Measurements from ENCODE around the gene EFL1.
"Not testable (repeated sequence)": the region's sequence is repeated elsewhere in the genome, so short reads cannot be mapped to it uniquely, and the experiment has no call there.

EFL1 gene

DNA sequence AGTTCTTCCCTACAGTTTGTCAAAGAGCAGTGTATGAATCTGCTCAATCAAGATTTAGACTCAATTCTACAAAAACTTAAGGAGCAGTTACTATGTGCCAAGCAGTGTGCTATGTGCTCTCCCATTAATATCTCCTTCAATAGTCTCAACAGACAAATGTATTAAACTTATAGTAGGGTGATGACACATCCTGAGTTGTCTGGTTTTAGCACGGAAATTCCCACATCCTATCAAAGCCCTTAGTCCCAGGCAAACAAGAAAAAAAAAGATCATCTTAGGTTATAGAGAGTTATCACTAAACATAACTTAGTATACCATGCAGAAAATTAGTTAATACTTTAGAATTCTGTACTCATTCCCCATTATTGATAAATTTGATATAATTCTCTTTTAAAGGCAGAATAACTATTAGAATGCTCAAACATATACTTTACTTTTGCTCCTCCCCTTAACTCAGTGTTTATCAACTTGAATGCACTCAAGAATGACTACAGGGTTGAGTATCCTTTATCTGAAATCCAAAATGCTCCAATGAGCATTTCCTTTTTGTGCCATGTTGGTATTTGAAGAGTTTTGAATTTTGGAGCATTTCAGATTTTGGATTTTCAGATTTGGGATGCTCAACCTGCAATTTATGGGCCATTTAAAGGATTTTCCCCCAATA lies 20.6 kb downstream of the EFL1 start:
- H3K4me3 ChIP-seq (ENCODE audit: low read depth, low read length); in situ Hi-C loops (cut with HindIII; ENCODE audit: low pct_ligation_motif_present, low sequenced_read_pairs); H3K27ac ChIP-seq; H3K27me3 ChIP-seq (replicated peaks); H3K36me3 ChIP-seq (replicated peaks): not testable (repeated sequence)
- DNase-seq: peak; percentile 48

DNA sequence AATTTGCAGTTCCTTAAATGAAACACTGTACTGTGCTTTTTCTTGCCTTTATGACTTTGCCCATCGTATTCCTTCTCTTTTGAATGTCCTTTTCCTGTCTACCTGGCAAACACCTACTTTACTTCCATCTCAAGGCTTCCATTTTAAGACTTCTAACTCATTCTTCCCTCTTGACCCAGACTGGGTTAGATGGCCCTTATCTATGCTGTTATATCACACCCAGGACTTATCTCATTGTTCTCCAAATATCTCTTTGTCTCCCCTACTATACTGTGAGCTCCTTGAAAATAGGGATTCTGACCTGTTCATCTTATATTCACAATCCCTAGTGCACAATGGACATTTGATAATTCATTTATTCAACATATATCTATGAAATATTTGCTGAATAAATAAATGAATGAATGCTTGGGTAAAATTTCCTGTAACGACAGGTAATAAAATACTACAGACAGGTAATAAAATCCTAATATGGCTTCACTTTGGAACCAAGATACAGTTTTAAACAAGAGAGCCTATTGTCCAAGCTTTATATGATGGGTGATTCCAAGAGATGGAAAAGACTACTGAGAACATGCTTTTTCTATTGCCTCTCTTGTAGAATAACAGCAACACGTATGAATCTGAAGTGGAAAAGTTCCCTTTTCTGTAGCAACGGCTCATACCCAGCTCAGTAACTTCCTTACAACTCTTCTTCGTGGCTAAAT lies 22.7 kb downstream of the EFL1 start:
- in situ Hi-C loops (cut with HindIII; ENCODE audit: low pct_ligation_motif_present, low sequenced_read_pairs): no loop called here
- no peak overlapping the region for H3K27ac ChIP-seq
- no peaks in the 10 kb centered on the region for H3K36me3 ChIP-seq (replicated peaks)
- no peaks in the 10 kb centered on the region for H3K27me3 ChIP-seq (replicated peaks)
- no peak overlapping the region for H3K4me3 ChIP-seq (ENCODE audit: low read depth, low read length)
- TF ChIP-seq, protein P1, sequence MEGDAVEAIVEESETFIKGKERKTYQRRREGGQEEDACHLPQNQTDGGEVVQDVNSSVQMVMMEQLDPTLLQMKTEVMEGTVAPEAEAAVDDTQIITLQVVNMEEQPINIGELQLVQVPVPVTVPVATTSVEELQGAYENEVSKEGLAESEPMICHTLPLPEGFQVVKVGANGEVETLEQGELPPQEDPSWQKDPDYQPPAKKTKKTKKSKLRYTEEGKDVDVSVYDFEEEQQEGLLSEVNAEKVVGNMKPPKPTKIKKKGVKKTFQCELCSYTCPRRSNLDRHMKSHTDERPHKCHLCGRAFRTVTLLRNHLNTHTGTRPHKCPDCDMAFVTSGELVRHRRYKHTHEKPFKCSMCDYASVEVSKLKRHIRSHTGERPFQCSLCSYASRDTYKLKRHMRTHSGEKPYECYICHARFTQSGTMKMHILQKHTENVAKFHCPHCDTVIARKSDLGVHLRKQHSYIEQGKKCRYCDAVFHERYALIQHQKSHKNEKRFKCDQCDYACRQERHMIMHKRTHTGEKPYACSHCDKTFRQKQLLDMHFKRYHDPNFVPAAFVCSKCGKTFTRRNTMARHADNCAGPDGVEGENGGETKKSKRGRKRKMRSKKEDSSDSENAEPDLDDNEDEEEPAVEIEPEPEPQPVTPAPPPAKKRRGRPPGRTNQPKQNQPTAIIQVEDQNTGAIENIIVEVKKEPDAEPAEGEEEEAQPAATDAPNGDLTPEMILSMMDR (IDR thresholded peaks at IDR 0.05; ENCODE audit: low read depth, low read length, missing control alignments): no peak
- DNase-seq: no peak

DNA sequence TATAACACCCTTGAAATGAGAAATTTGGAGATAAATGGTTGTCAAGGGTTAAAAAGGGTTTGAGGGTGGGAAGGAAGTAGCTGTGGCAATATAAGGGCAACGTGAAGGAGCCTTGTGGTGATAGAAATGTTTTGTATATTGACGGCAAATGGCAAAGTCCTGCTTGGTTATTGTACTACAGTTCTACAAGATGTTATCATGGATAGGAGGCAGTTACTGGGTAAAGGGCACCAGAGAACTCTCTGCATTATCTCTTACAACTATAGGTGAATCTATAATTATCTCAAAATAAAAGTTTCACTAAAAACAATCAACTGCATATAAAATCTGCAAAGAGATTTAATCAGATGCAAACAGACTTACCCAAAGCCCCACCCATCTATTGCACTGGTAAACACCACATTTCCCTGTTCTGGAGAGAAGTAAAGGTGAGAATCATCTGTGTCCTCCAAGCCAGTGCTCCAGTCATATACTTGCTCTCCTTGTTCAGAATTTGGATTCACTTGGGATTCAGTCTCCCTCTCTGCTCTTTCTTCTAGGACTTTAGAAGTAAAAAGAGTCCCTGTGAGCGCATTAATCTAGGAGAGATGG lies 24.5 kb downstream of the EFL1 start:
- H3K36me3 ChIP-seq (replicated peaks); H3K27ac ChIP-seq; in situ Hi-C loops (cut with HindIII; ENCODE audit: low pct_ligation_motif_present, low sequenced_read_pairs); H3K4me3 ChIP-seq (ENCODE audit: low read depth, low read length); H3K27me3 ChIP-seq (replicated peaks); DNase-seq: not testable (repeated sequence)

DNA sequence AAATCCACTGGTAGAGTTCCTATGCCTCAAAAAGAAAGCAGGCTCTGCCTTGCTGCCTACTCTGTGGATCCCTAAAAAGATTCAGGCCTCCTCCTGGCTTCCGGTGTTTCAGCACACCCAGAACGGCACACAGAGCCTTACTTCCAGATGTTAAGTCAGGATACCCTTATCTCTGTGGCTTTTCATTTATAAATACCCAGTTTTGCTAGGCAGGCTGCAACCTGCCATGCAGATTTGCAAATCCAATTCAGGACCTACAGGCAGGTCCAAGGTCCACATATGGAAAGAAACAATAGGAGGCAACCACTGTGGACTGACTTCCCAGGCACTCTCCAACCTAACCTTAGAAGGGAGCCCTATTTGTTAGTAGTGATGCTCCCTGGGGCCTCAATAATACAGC lies 30.7 kb downstream of the EFL1 start:
- no peak overlapping the region for H3K27ac ChIP-seq
- H3K27me3 ChIP-seq (replicated peaks): no peaks in the 10 kb centered on the region
- TF ChIP-seq, protein P1 (IDR thresholded peaks at IDR 0.05; ENCODE audit: low read depth, low read length, missing control alignments): no peak
- in situ Hi-C loops (cut with HindIII; ENCODE audit: low pct_ligation_motif_present, low sequenced_read_pairs): no loop called here
- H3K36me3 ChIP-seq (replicated peaks): peaks cover 3% of the 10 kb centered on the region
- H3K4me3 ChIP-seq (ENCODE audit: low read depth, low read length): no peak overlapping the region
- DNase-seq: no peak

DNA sequence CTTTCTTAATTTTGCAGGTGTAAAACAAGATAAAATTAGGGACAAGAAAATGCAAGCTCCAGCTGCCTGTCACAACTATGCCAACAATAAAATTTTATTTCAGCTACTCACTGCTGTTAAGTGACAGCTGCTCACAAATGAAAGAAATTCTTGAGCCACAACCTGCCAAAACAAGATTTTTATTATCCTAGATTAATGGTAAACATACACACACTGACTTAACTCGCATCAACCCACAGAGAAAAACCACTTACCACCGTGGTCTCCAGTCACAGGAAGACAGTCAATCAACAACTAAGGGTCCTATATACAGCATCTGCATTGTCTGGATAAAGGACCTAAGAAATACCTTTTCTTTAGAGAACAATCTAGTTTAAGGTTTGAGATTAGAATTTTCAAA lies 31.3 kb downstream of the EFL1 start:
- TF ChIP-seq, protein P1 (IDR thresholded peaks at IDR 0.05; ENCODE audit: low read depth, low read length, missing control alignments): no peak
- Histone ChIP-seq H3K27ac (no peak overlapping the region), H3K27me3 (replicated peaks) (no peaks in the 10 kb centered on the region), H3K4me3 (ENCODE audit: low read depth, low read length) (no peak overlapping the region), H3K36me3 (replicated peaks) (peaks cover 3% of the 10 kb centered on the region)
- in situ Hi-C loops (cut with HindIII; ENCODE audit: low pct_ligation_motif_present, low sequenced_read_pairs): no loop called here
- no peak for DNase-seq

DNA sequence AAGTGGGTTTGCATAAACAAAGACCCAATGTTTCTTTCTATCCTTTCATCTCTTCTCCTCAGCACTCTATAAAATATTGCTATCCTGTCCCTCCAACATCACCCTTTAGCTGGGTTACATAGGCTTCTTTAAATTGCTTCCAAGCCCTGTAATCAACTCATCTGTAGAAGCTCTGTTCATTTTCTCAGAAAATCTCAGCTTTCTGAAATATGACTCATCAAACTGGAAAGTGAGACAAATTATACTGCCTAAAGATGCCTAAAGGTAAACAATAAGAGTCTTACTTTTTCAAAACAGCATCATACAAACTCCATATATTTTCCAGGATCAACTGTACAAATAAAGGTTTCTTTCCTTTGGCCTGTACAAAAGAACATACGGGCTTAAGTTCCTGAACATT lies 33.8 kb downstream of the EFL1 start:
- TF ChIP-seq, protein P1 (IDR thresholded peaks at IDR 0.05; ENCODE audit: low read depth, low read length, missing control alignments): no peak
- Histone ChIP-seq H3K36me3 (replicated peaks) (peaks cover 5% of the 10 kb centered on the region), H3K4me3 (ENCODE audit: low read depth, low read length) (no peak overlapping the region), H3K27ac (no peak overlapping the region), H3K27me3 (replicated peaks) (no peaks in the 10 kb centered on the region)
- in situ Hi-C loops (cut with HindIII; ENCODE audit: low pct_ligation_motif_present, low sequenced_read_pairs): no loop called here
- no peak for DNase-seq

Data from brain microvascular endothelial cell (primary cell).